Keratinocyte (primary cell): ENCODE measurements around the gene CTNNBL1.

ENCODE experiments used
- EZH2 ChIP-seq: IDR thresholded peaks from one replicate; pipeline ENCODE4 v1.6.1; 2012; ENCODE audit warnings: inconsistent platforms, mild to moderate bottlenecking, low read length, moderate library complexity
- TF ChIP-seq, protein P1 (sequence below), 3 experiments: IDR thresholded peaks in 1 of 3; conservative IDR thresholded peaks in 1 of 3; optimal IDR thresholded peaks in 1 of 3; 2 replicates in 2 of 3; 3 replicates in 1 of 3; pipeline versions ENCODE3 to v1.5.1; 2011; ENCODE audit warnings: low read length in 3 of 3, mild to moderate bottlenecking in 3 of 3, moderate library complexity in 2 of 3, control low read depth in 1 of 3, inconsistent platforms in 1 of 3; ENCODE audit not compliant: insufficient read depth in 2 of 3; ENCODE audit errors: extremely low read depth in 1 of 3

DNA sequence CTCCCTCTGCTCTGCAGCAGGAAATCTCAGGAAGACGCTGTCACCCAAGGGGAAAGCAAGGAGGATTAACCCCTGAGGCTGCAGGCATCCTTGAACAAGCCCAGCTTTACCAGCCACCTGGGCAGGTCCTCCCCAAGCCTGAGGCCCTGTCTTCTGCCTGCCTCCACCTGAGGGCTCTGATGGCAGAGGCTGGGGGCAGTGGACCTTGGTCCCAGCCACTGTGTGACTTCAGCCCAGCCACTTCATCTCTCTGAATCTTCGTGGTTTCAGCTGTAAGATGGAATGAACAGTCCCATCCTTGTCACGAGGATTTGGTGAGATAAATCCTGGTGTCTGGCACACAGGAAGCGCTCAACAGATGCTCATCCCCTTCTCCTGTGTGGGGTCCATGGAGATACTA, 200.6 kb downstream of the CTNNBL1 start:
- TF ChIP-seq, protein P1, sequence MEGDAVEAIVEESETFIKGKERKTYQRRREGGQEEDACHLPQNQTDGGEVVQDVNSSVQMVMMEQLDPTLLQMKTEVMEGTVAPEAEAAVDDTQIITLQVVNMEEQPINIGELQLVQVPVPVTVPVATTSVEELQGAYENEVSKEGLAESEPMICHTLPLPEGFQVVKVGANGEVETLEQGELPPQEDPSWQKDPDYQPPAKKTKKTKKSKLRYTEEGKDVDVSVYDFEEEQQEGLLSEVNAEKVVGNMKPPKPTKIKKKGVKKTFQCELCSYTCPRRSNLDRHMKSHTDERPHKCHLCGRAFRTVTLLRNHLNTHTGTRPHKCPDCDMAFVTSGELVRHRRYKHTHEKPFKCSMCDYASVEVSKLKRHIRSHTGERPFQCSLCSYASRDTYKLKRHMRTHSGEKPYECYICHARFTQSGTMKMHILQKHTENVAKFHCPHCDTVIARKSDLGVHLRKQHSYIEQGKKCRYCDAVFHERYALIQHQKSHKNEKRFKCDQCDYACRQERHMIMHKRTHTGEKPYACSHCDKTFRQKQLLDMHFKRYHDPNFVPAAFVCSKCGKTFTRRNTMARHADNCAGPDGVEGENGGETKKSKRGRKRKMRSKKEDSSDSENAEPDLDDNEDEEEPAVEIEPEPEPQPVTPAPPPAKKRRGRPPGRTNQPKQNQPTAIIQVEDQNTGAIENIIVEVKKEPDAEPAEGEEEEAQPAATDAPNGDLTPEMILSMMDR (optimal IDR thresholded peaks at IDR 0.05 in 1 of 3, IDR thresholded peaks at IDR 0.05 in 1 of 3, conservative IDR thresholded peaks at IDR 0.05 in 1 of 3; ENCODE audit: extremely low read depth in 1 of 3, insufficient read depth in 2 of 3, low read length in 3 of 3) = no peak
- no peak for TF ChIP-seq EZH2
